Testis (tissue), 3 donors: ENCODE results near the gene DRC7. TPM values are rescaled to one million over a fixed set of nuclear protein-coding genes. Genes with fewer than 3 reads are reported as not detected.
"Not testable (repeated sequence)": the region's sequence is repeated elsewhere in the genome, so short reads cannot be mapped to it uniquely, and the experiment has no call there.

Source experiments
- DNase-seq: peaks from one replicate; pipeline ENCODE4 v3.0.0-alpha.2; 2019
- H3K27ac ChIP-seq, 2 donors: fragments of 200-600 bp; sonication (generic); one replicate each; pipeline ENCODE4 v1.5.1; 2019
- H3K27me3 ChIP-seq: fragments of 200-600 bp; sonication (generic); one replicate; pipeline ENCODE4 v1.5.1; 2019
- H3K36me3 ChIP-seq: fragments of 200-600 bp; sonication (generic); one replicate; pipeline ENCODE4 v1.5.1; 2017; ENCODE audit warnings: low read depth; ENCODE audit errors: missing control alignments
- H3K4me1 ChIP-seq: fragments of 200-600 bp; sonication (generic); one replicate; pipeline ENCODE4 v1.5.1; 2019
- H3K4me3 ChIP-seq, 2 donors: fragments of 200-600 bp; sonication (generic); one replicate each; pipeline ENCODE4 v1.5.1; 2017 to 2019
- H3K9me3 ChIP-seq: fragments of 200-600 bp; sonication (generic); one replicate; pipeline ENCODE4 v1.5.1; 2017
- POLR2A ChIP-seq: fragments of 450-650 bp; IDR thresholded peaks from one replicate; pipeline ENCODE4 v1.6.1; 2017; ENCODE audit warnings: antibody characterized with exemption, mild to moderate bottlenecking, moderate library complexity
- WGBS, 2 donors: methylation state at CpG; one replicate each; pipeline ENCODE4 v1.1.5; 2018; 5-methylcytosine and 5-hydroxymethylcytosine counted together
- intact Hi-C: fragments of 100-400 bp; cut with DNase I; formaldehyde crosslinking; loops from one replicate; pipeline ENCODE4 v1.15.1; 2023; ENCODE audit warnings: low total_unique reads
- polyA plus RNA-seq: library from polyadenylated mRNA; stranded (reverse); fragments of 350-450 nt; fragmentation: Illumina TruSeq; extraction: RNeasy Lipid Tissue Mini Kit (QIAGEN cat#74804); gene quantifications from one replicate; pipeline ENCODE4 v1.2.3, GENCODE V29; 2014; ENCODE audit warnings: low read depth, low replicate concordance; ENCODE audit not compliant: insufficient read depth
- total RNA-seq, 2 donors: library from RNA; depleted of rRNA; stranded (reverse); fragments of >200 nt; gene quantifications; one replicate each; pipeline ENCODE4 v1.2.3, GENCODE V29; 2016
- TF ChIP-seq, protein P1 (sequence below), 3 experiments: fragments of 450-650 bp in 2 of 3; fragments of 200-600 bp in 1 of 3; sonication (generic) in 1 of 3; IDR thresholded peaks; one replicate each; pipeline ENCODE4 v1.5.1; 2016 to 2019; ENCODE audit warnings: antibody characterized with exemption in 3 of 3, mild to moderate bottlenecking in 2 of 3, moderate library complexity in 1 of 3

Gene DRC7
- total and polyA plus RNA-seq, 3 donors from 2014 or later, result 35.4 to 199 (median 62.7) TPM

DNA sequence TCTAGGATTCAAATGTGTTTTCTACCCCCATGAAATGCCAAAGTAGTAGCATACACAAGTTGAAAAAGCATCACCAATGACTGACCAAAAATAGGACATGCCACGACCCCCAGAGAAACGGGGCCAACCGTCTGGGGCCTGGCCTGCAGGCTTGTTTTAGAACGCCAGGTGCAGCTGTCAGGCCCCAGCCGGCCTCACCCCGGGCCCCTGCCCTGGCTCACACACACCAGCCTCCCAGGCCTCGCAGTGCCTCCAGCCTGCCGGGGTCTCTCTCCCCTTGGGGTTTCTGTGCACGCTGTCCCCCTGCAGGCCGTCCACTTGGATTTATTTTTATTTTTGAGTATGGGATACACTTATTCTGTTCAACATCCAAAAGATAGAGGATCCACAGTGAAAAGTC is 48.9 kb downstream of the DRC7 start:
- no peak for DNase-seq
- 79 to 83% methylated on average over 10 of the region's 10 CpGs for WGBS, 2 donors
- H3K36me3 ChIP-seq, result no peaks in the 10 kb centered on the region
- H3K4me3 ChIP-seq, result no peak overlapping the region
- H3K4me1 ChIP-seq, result no peaks in the 10 kb centered on the region
- no peaks in the 10 kb centered on the region for H3K27me3 ChIP-seq
- TF ChIP-seq, protein P1, sequence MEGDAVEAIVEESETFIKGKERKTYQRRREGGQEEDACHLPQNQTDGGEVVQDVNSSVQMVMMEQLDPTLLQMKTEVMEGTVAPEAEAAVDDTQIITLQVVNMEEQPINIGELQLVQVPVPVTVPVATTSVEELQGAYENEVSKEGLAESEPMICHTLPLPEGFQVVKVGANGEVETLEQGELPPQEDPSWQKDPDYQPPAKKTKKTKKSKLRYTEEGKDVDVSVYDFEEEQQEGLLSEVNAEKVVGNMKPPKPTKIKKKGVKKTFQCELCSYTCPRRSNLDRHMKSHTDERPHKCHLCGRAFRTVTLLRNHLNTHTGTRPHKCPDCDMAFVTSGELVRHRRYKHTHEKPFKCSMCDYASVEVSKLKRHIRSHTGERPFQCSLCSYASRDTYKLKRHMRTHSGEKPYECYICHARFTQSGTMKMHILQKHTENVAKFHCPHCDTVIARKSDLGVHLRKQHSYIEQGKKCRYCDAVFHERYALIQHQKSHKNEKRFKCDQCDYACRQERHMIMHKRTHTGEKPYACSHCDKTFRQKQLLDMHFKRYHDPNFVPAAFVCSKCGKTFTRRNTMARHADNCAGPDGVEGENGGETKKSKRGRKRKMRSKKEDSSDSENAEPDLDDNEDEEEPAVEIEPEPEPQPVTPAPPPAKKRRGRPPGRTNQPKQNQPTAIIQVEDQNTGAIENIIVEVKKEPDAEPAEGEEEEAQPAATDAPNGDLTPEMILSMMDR (IDR thresholded peaks at IDR 0.05), result no peak
- TF ChIP-seq POLR2A, result no peak
- H3K27ac ChIP-seq, result no peak overlapping the region
- intact Hi-C loops, result no loop called here
- H3K9me3 ChIP-seq, result no peaks in the 10 kb centered on the region

DNA sequence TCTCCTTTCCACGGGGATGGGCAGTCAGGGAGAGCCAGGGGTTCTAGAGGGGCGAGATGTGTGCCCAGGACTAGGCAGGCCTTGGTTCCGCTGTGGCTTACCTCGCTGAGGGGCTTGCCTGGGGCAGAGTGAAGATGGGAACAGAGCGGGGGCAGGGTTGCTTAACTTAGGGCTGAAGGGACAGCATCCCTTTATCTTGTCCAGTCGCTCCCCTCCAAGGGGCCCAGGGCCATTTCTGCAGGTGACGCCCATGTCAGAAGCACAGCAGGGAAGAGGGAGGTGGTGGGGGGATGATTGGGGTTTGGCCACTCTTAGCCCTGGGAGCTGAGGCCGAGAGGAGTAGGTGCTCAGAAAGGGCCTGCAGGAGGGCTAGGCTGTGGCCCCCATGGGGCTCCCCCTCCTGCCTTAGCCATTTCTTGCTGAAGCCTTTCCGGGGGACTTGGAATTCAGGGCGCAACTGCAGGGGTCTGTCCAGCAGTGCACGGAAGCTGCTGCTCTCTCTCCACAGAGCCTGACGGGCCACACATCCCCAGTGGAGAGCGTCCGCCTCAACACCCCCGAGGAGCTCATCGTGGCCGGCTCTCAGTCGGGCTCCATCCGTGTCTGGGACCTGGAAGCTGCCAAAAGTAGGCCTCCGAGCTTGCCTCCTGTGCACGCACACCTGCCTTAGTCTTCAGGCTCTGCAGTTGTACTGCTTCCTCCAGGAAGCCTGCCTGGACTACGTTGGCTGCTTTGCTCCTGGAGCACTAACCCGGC is 49.5 kb downstream of the DRC7 start:
- Histone ChIP-seq H3K4me3 (no peak overlapping the region), H3K27ac (no peak overlapping the region), H3K36me3 (no peaks in the 10 kb centered on the region), H3K9me3 (no peaks in the 10 kb centered on the region), H3K4me1 (no peaks in the 10 kb centered on the region), H3K27me3 (no peaks in the 10 kb centered on the region)
- 92 to 94% methylated on average over 20 to 22 of the region's 23 CpGs for WGBS, 2 donors
- intact Hi-C loops, result no loop called here
- TF ChIP-seq POLR2A, result no peak
- TF ChIP-seq, protein P1 (IDR thresholded peaks at IDR 0.05), result no peak
- no peak for DNase-seq

DNA sequence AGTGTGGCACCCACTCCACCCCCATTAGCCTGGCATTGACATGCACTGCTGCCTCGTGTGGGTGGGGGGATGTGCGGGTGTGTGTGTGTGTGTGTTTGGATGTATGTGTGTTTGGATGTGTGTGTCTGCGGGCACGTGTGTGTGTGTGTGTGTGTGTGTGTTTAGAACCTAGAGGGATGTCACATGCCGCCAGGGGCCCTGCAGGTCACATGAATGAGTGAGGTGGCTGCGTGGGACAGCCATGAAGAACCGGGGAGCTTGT is 50.0 kb downstream of the DRC7 start:
- no peaks in the 10 kb centered on the region for H3K36me3 ChIP-seq
- TF ChIP-seq, protein P1 (IDR thresholded peaks at IDR 0.05), result no peak
- no peak for TF ChIP-seq POLR2A
- no peaks in the 10 kb centered on the region for H3K27me3 ChIP-seq
- intact Hi-C loops, result no loop called here
- no peak overlapping the region for H3K27ac ChIP-seq
- 89 to 100% methylated on average over 4 to 6 of the region's 7 CpGs for WGBS, 2 donors
- H3K9me3 ChIP-seq, result no peaks in the 10 kb centered on the region
- DNase-seq, result no peak
- no peak overlapping the region for H3K4me3 ChIP-seq
- H3K4me1 ChIP-seq, result no peaks in the 10 kb centered on the region

DNA sequence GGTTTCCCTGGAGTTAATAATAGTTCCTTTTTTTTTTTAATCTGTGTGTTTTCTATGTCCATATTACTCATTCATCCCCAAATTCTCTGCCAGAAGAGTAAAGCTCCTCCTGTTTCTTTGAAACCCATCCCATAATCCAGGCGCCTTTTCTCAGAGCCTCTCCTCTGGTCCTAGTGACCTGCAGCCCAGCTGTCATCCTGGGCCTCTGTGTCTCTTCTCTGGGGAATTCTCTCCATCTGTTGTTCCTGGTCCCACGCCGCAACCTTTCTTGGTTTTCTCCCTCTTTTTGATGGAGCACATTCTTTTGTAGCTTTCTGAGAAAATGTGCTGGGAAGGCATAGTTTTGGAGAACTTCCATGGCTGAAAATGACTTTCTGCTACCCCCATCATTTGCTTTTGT is 51.2 kb downstream of the DRC7 start:
- TF ChIP-seq, protein P1 (IDR thresholded peaks at IDR 0.05), result no peak
- no peak for TF ChIP-seq POLR2A
- Histone ChIP-seq H3K4me1 (no peaks in the 10 kb centered on the region), H3K27me3 (no peaks in the 10 kb centered on the region), H3K4me3 (no peak overlapping the region), H3K9me3 (no peaks in the 10 kb centered on the region), H3K27ac (no peak overlapping the region), H3K36me3 (no peaks in the 10 kb centered on the region)
- intact Hi-C loops, result no loop called here
- DNase-seq, result no peak
- WGBS, 2 donors, result 93 to 97% methylated on average over 3 of the region's 3 CpGs

DNA sequence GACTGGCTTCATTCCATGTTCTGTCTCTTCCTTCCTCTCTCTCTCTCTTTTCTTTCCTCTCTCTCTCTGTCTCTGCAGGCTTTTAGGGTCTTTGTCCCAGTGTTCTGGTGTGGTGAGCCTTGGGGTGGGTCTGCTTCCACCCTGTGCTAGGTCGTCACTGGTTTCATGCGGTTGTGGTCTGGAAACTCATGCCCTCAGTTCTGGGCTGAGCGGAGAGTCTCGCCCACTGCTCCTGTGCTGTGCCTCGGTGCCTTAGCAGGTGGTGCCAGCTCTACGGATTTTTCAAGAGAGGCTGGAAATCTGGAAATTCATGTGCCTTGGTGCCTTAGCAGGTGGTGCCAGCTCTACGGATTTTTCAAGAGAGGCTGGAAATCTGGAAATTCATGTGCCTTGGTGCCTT is 51.7 kb downstream of the DRC7 start:
- H3K4me1 ChIP-seq, intact Hi-C loops, H3K27ac ChIP-seq, H3K36me3 ChIP-seq, DNase-seq, H3K4me3 ChIP-seq, H3K9me3 ChIP-seq, H3K27me3 ChIP-seq: not testable (repeated sequence)
- WGBS, 2 donors, result 92 to 95% methylated on average over 6 to 7 of the region's 7 CpGs
